HEK293 (cell line): ENCODE results near the gene GIMAP1.

Experiments
- CTCF ChIA-PET: fragments of 350-600 bp; formaldehyde crosslinking; extraction: SDS; loops from one replicate; lab custom pipeline; 2021; ENCODE audit warnings: antibody characterized with exemption; lab: Yijun Ruan, JAX
- POLR2A ChIA-PET: fragments of 300-600 bp; formaldehyde crosslinking; extraction: SDS; loops from one replicate; lab custom pipeline; 2020; ENCODE audit warnings: antibody characterized with exemption, inconsistent platforms; lab: Yijun Ruan, JAX
- H3K27ac ChIP-seq: fragments of 200-500 bp; sonication (Bioruptor generic); 2 replicates; pipeline ENCODE4 v1.5.1; 2014; ENCODE audit warnings: low read depth, low read length, control low read depth, inconsistent platforms; ENCODE audit errors: extremely low read depth
- H3K36me3 ChIP-seq, 2 experiments: fragments of 200-500 bp in 1 of 2; sonication (Bioruptor generic) in 1 of 2; 1 replicate in 1 of 2; 2 replicates in 1 of 2; pipeline ENCODE4 v1.5.1; 2014 to 2017; ENCODE audit warnings: inconsistent platforms in 2 of 2, low read length in 2 of 2; ENCODE audit not compliant: control insufficient read depth in 2 of 2, insufficient read depth in 1 of 2
- H3K4me1 ChIP-seq: fragments of 200-500 bp; sonication (Bioruptor generic); 2 replicates; pipeline ENCODE4 v1.5.1; 2014; ENCODE audit warnings: mild to moderate bottlenecking, low read length, inconsistent platforms; ENCODE audit not compliant: control insufficient read depth, insufficient read depth
- H3K4me3 ChIP-seq: 2 replicates; pipeline ENCODE4 v1.5.1; 2011; ENCODE audit warnings: low read depth, mild to moderate bottlenecking, control low read depth, low read length, moderate library complexity
- H3K9me3 ChIP-seq: fragments of 200-500 bp; sonication (Bioruptor generic); 2 replicates; pipeline ENCODE4 v1.5.1; 2014; ENCODE audit warnings: low read depth, low read length, inconsistent platforms; ENCODE audit not compliant: control insufficient read depth, insufficient read depth
- KLF9 ChIP-seq: fragments of 450-650 bp; formaldehyde crosslinking; IDR thresholded peaks from 2 replicates; pipeline ENCODE4 v1.5.1; 2016; ENCODE audit warnings: missing biosample characterization, missing genetic modification characterization, low read depth
- MYNN ChIP-seq: fragments of 450-650 bp; formaldehyde crosslinking; IDR thresholded peaks from 2 replicates; pipeline ENCODE4 v1.5.1; 2016; ENCODE audit warnings: missing biosample characterization, missing genetic modification characterization, borderline replicate concordance
- YY2 ChIP-seq: fragments of 450-650 bp; formaldehyde crosslinking; IDR thresholded peaks from 2 replicates; pipeline ENCODE4 v1.5.1; 2016; ENCODE audit warnings: missing biosample characterization, missing genetic modification characterization
- ZBTB7A ChIP-seq: fragments of 450-650 bp; formaldehyde crosslinking; IDR thresholded peaks from 2 replicates; pipeline ENCODE4 v1.5.1; 2016; ENCODE audit warnings: low read depth, missing biosample characterization, missing genetic modification characterization
- ZNF112 ChIP-seq: fragments of 450-650 bp; formaldehyde crosslinking; IDR thresholded peaks from 2 replicates; pipeline ENCODE4 v1.5.0; 2017; ENCODE audit warnings: missing biosample characterization, missing genetic modification characterization
- ZNF155 ChIP-seq: fragments of 450-650 bp; formaldehyde crosslinking; IDR thresholded peaks from 2 replicates; pipeline ENCODE4 v1.5.1; 2016; ENCODE audit warnings: missing biosample characterization, missing genetic modification characterization
- ZNF510 ChIP-seq: fragments of 450-650 bp; formaldehyde crosslinking; IDR thresholded peaks from 2 replicates; pipeline ENCODE4 v1.5.1; 2018; ENCODE audit warnings: mild to moderate bottlenecking, missing genetic modification characterization, missing biosample characterization; ENCODE audit not compliant: insufficient replicate concordance
- ZNF521 ChIP-seq: fragments of 450-650 bp; formaldehyde crosslinking; IDR thresholded peaks from 2 replicates; pipeline ENCODE4 v1.5.1; 2017; ENCODE audit warnings: missing biosample characterization, mild to moderate bottlenecking, missing genetic modification characterization
- ZNF530 ChIP-seq: fragments of 450-650 bp; formaldehyde crosslinking; IDR thresholded peaks from 2 replicates; pipeline ENCODE4 v1.5.1; 2016; ENCODE audit warnings: low read depth, missing biosample characterization, missing genetic modification characterization
- ZNF548 ChIP-seq: fragments of 450-650 bp; formaldehyde crosslinking; IDR thresholded peaks from 2 replicates; pipeline ENCODE4 v1.5.1; 2016; ENCODE audit warnings: missing biosample characterization, missing genetic modification characterization
- ZNF626 ChIP-seq: fragments of 450-650 bp; sonication (Bioruptor Pico); formaldehyde crosslinking; IDR thresholded peaks from 2 replicates; pipeline ENCODE4 v1.5.1; 2018; ENCODE audit warnings: missing biosample characterization, missing genetic modification characterization, inconsistent platforms
- ZNF777 ChIP-seq: fragments of 450-650 bp; formaldehyde crosslinking; IDR thresholded peaks from 2 replicates; pipeline ENCODE4 v1.5.1; 2017; ENCODE audit warnings: missing biosample characterization, missing genetic modification characterization, borderline replicate concordance
- TF ChIP-seq, protein P1 (sequence below): fragments of 450-650 bp; formaldehyde crosslinking; IDR thresholded peaks from 2 replicates; pipeline ENCODE4 v1.5.1; 2016; ENCODE audit warnings: missing biosample characterization, missing genetic modification characterization
- TF ChIP-seq, protein P2 (sequence below): fragments of 450-650 bp; formaldehyde crosslinking; IDR thresholded peaks from 2 replicates; pipeline ENCODE4 v1.5.1; 2016; ENCODE audit warnings: missing biosample characterization, missing genetic modification characterization, borderline replicate concordance
- TF ChIP-seq, protein P3 (sequence below): fragments of 450-650 bp; formaldehyde crosslinking; IDR thresholded peaks from 2 replicates; pipeline ENCODE4 v1.5.1; 2016; ENCODE audit warnings: missing biosample characterization, missing genetic modification characterization
- TF ChIP-seq, protein P4 (sequence below): fragments of 450-650 bp; formaldehyde crosslinking; IDR thresholded peaks from 2 replicates; pipeline ENCODE4 v1.5.1; 2017; ENCODE audit warnings: missing biosample characterization, missing genetic modification characterization
- TF ChIP-seq, protein P5 (sequence below): fragments of 450-650 bp; formaldehyde crosslinking; IDR thresholded peaks from 2 replicates; pipeline ENCODE4 v1.5.1; 2016; ENCODE audit warnings: missing biosample characterization, missing genetic modification characterization

Gene GIMAP1

DNA sequence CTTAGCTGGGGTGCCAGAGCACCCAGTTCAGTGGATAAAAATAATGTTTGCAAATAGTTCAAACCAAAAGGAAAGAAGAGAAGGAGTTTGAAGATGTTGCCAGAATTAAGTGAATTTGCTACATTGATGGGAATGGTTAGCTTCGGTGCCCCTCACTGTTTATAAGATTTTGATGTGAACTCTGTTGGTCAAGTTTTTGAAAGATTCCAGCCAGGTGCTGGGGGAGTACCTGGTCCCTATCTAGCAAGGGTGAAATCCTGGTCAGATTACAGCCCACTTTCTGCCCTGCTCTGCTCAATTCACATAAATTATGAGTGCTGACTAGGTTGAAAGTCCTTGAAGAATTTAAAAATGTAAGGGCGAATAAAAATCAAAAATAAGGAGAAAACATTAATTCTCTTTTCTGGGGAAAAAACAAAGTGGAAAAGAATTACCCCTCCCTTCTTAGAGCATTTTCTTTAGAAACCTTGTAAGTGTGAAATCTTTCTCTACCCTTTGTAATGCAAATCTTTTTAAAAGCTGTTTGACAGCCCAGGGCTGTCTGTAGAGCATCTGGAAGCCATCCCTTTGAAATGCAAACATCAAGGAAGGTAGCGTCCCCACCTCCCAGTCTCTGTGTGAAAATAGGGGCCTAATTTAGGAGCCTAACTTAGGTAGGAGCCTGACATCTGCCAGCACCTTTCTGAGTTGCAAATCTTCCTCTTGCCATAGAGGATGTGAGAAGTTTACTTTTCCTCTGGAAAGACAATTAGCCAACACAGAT lies 19.4 kb downstream of the GIMAP1 start:
- no peak for TF ChIP-seq ZNF548 (tag by site-specific recombination)
- TF ChIP-seq, protein P1, sequence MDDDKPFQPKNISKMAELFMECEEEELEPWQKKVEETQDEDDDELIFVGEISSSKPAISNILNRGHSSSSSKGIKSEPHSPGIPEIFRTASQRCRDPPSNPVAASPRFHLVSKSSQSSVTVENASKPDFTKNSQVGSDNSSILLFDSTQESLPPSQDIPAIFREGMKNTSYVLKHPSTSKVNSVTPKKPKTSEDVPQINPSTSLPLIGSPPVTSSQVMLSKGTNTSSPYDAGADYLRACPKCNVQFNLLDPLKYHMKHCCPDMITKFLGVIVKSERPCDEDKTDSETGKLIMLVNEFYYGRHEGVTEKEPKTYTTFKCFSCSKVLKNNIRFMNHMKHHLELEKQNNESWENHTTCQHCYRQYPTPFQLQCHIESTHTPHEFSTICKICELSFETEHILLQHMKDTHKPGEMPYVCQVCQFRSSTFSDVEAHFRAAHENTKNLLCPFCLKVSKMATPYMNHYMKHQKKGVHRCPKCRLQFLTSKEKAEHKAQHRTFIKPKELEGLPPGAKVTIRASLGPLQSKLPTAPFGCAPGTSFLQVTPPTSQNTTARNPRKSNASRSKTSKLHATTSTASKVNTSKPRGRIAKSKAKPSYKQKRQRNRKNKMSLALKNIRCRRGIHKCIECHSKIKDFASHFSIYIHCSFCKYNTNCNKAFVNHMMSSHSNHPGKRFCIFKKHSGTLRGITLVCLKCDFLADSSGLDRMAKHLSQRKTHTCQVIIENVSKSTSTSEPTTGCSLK (tag by site-specific recombination): no peak
- TF ChIP-seq YY2: no peak
- TF ChIP-seq, protein P2, sequence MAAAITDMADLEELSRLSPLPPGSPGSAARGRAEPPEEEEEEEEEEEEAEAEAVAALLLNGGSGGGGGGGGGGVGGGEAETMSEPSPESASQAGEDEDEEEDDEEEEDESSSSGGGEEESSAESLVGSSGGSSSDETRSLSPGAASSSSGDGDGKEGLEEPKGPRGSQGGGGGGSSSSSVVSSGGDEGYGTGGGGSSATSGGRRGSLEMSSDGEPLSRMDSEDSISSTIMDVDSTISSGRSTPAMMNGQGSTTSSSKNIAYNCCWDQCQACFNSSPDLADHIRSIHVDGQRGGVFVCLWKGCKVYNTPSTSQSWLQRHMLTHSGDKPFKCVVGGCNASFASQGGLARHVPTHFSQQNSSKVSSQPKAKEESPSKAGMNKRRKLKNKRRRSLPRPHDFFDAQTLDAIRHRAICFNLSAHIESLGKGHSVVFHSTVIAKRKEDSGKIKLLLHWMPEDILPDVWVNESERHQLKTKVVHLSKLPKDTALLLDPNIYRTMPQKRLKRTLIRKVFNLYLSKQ (tag by site-specific recombination): no peak
- TF ChIP-seq ZNF530: no peak
- TF ChIP-seq ZNF626 (tag by site-specific recombination): no peak
- TF ChIP-seq, protein P3, sequence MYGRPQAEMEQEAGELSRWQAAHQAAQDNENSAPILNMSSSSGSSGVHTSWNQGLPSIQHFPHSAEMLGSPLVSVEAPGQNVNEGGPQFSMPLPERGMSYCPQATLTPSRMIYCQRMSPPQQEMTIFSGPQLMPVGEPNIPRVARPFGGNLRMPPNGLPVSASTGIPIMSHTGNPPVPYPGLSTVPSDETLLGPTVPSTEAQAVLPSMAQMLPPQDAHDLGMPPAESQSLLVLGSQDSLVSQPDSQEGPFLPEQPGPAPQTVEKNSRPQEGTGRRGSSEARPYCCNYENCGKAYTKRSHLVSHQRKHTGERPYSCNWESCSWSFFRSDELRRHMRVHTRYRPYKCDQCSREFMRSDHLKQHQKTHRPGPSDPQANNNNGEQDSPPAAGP (tag by site-specific recombination): no peak
- no peak for TF ChIP-seq ZBTB7A
- no peak for TF ChIP-seq MYNN (tag by site-specific recombination)
- TF ChIP-seq ZNF777: no peak
- no peak for TF ChIP-seq ZNF521 (tag by site-specific recombination)
- TF ChIP-seq ZNF112 (tag by site-specific recombination): no peak
- TF ChIP-seq, protein P4, sequence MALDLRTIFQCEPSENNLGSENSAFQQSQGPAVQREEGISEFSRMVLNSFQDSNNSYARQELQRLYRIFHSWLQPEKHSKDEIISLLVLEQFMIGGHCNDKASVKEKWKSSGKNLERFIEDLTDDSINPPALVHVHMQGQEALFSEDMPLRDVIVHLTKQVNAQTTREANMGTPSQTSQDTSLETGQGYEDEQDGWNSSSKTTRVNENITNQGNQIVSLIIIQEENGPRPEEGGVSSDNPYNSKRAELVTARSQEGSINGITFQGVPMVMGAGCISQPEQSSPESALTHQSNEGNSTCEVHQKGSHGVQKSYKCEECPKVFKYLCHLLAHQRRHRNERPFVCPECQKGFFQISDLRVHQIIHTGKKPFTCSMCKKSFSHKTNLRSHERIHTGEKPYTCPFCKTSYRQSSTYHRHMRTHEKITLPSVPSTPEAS (tag by site-specific recombination): no peak
- TF ChIP-seq ZNF155 (tag by site-specific recombination): no peak
- TF ChIP-seq KLF9: no peak
- TF ChIP-seq, protein P5, sequence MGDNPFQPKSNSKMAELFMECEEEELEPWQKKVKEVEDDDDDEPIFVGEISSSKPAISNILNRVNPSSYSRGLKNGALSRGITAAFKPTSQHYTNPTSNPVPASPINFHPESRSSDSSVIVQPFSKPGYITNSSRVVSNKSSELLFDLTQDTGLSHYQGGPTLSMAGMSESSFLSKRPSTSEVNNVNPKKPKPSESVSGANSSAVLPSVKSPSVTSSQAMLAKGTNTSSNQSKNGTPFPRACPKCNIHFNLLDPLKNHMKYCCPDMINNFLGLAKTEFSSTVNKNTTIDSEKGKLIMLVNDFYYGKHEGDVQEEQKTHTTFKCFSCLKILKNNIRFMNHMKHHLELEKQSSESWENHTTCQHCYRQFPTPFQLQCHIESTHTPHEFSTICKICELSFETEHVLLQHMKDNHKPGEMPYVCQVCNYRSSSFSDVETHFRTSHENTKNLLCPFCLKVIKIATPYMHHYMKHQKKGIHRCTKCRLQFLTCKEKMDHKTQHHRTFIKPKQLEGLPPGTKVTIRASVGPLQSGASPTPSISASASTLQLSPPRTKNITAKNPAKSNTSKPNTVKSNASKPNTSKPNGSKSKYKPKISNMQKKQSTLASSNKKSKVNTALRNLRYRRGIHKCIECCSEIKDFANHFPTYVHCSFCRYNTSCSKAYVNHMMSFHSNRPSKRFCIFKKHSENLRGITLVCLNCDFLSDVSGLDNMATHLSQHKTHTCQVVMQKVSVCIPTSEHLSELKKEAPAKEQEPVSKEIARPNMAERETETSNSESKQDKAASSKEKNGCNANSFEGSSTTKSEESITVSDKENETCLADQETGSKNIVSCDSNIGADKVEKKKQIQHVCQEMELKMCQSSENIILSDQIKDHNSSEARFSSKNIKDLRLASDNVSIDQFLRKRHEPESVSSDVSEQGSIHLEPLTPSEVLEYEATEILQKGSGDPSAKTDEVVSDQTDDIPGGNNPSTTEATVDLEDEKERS (tag by site-specific recombination): no peak
- TF ChIP-seq ZNF510 (tag by site-specific recombination): no peak
- POLR2A ChIA-PET: no interaction called here
- no peak overlapping the region for H3K27ac ChIP-seq
- CTCF ChIA-PET: no interaction called here
- H3K36me3 ChIP-seq: no peaks in the 10 kb centered on the region
- H3K4me1 ChIP-seq: no peaks in the 10 kb centered on the region
- H3K9me3 ChIP-seq: no peaks in the 10 kb centered on the region
- no peak overlapping the region for H3K4me3 ChIP-seq
